Lung (tissue), 12 donors: ENCODE measurements around the gene FBF1. TPM values are rescaled to one million over a fixed set of nuclear protein-coding genes. Genes with fewer than 3 reads are reported as not detected.

Experiments
- ATAC-seq: fragments of 200-7000 bp; cut with Tn5 transposase; one replicate; pipeline ENCODE4 v1.9.1; 2020; ENCODE audit warnings: moderate number of reproducible peaks; ENCODE audit not compliant: insufficient read depth, low FRiP score
- DNase-seq, 3 donors: peaks; one replicate each; pipeline ENCODE4 v3.0.0-alpha.2; 2013 to 2017
- H3K27ac ChIP-seq, 2 donors: one replicate each; pipeline ENCODE4 v1.5.1; 2013; ENCODE audit warnings: mild to moderate bottlenecking in 2 of 2, moderate library complexity in 2 of 2, control low read depth in 1 of 2, inconsistent platforms in 1 of 2, low read depth in 1 of 2, low read length in 1 of 2
- H3K27me3 ChIP-seq, 3 donors: one replicate each; pipeline ENCODE4 v1.5.1; 2013; ENCODE audit warnings: low read length in 2 of 3; ENCODE audit not compliant: control insufficient read depth in 3 of 3, insufficient read depth in 3 of 3
- H3K36me3 ChIP-seq, 4 donors: one replicate each; pipeline ENCODE4 v1.5.1; 2013; ENCODE audit warnings: low read length in 4 of 4, mild to moderate bottlenecking in 1 of 4, moderate library complexity in 1 of 4; ENCODE audit not compliant: control insufficient read depth in 4 of 4, insufficient read depth in 4 of 4
- H3K4me1 ChIP-seq, 5 donors: one replicate each; pipeline ENCODE4 v1.5.1; 2013; ENCODE audit warnings: low read length in 5 of 5, mild to moderate bottlenecking in 2 of 5, moderate library complexity in 1 of 5; ENCODE audit not compliant: control insufficient read depth in 5 of 5, insufficient read depth in 5 of 5
- H3K4me3 ChIP-seq: one replicate; pipeline ENCODE4 v1.5.1; 2013; ENCODE audit warnings: mild to moderate bottlenecking, control low read depth, moderate library complexity
- H3K9ac ChIP-seq, 2 donors: one replicate each; pipeline ENCODE4 v1.5.1; 2013; ENCODE audit warnings: low read length in 2 of 2, control low read depth in 1 of 2; ENCODE audit not compliant: insufficient read depth in 1 of 2
- H3K9me3 ChIP-seq, 4 donors: one replicate each; pipeline ENCODE4 v1.5.1; 2013; ENCODE audit warnings: low read length in 3 of 4, mild to moderate bottlenecking in 1 of 4, moderate library complexity in 1 of 4; ENCODE audit not compliant: control insufficient read depth in 4 of 4, insufficient read depth in 3 of 4
- WGBS, 2 donors: extraction: QIAGEN DNeasy Blood & Tissue Kit; methylation state at CpG; one replicate each; pipeline ENCODE4 v1.1.7; 2013; 5-methylcytosine and 5-hydroxymethylcytosine counted together
- polyA plus RNA-seq, 2 donors: library from polyadenylated mRNA; stranded (reverse); fragments of 200-250 nt; gene quantifications; one replicate each; pipeline ENCODE4 v1.2.1, GENCODE V29; 2013
- total RNA-seq, 2 donors: library from RNA; depleted of rRNA in 1 of 2; stranded (reverse); fragments of >200 nt in 1 of 2; gene quantifications; one replicate each; pipeline ENCODE4 v1.2.1, GENCODE V29; 2014 to 2021
- TF ChIP-seq, protein P1 (sequence below): IDR thresholded peaks from 2 replicates; pipeline ENCODE4 v1.5.1; 2012; ENCODE audit warnings: mild to moderate bottlenecking; ENCODE audit errors: control extremely low read depth, extremely low read depth
- donor health status: control.
- donor health status: control.
- donor health status: Bipolar disorder and iron deficiency.
- donor health status: healthy.
- donor health status: DM: yes; HTN: yes; CAD: no.

The FBF1 gene
- total and polyA plus RNA-seq, 4 donors, result 4.6 to 18.7 (median 13.1) TPM

- no peaks in the 10 kb centered on the region for H3K9me3 ChIP-seq
- TF ChIP-seq, protein P1, sequence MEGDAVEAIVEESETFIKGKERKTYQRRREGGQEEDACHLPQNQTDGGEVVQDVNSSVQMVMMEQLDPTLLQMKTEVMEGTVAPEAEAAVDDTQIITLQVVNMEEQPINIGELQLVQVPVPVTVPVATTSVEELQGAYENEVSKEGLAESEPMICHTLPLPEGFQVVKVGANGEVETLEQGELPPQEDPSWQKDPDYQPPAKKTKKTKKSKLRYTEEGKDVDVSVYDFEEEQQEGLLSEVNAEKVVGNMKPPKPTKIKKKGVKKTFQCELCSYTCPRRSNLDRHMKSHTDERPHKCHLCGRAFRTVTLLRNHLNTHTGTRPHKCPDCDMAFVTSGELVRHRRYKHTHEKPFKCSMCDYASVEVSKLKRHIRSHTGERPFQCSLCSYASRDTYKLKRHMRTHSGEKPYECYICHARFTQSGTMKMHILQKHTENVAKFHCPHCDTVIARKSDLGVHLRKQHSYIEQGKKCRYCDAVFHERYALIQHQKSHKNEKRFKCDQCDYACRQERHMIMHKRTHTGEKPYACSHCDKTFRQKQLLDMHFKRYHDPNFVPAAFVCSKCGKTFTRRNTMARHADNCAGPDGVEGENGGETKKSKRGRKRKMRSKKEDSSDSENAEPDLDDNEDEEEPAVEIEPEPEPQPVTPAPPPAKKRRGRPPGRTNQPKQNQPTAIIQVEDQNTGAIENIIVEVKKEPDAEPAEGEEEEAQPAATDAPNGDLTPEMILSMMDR, result no peak
- DNase-seq, result peak; percentile 90 to 92 (median 92)
- peak within 1 kb of the TSS; percentile 93 to 94 for H3K27ac ChIP-seq
- no peaks in the 10 kb centered on the region for H3K27me3 ChIP-seq
- H3K9ac ChIP-seq, result peak within 1 kb of the TSS in 1 of 2 donors; percentile 40
- ATAC-seq, result peak; percentile 64
- H3K36me3 ChIP-seq, result peaks cover 0 to 11% (median 7%) of the 10 kb centered on the region in 4 donors
- H3K4me3 ChIP-seq, result peak within 1 kb of the TSS; percentile 58
- 0 to 1% methylated on average over 77 to 87 of the region's 87 CpGs for WGBS, 2 donors
- peaks cover 0 to 25% (median 13%) of the 10 kb centered on the region in 5 donors for H3K4me1 ChIP-seq
Observed at GRCh38 chr17:75878174-75878998, 62.5 kb downstream of the FBF1 start, which contains the start of gene TRIM47. Gene TRIM47 (minus strand): TSS chr17:75878581. CDS start chr17:75878548, 33 bp downstream.

DNA sequence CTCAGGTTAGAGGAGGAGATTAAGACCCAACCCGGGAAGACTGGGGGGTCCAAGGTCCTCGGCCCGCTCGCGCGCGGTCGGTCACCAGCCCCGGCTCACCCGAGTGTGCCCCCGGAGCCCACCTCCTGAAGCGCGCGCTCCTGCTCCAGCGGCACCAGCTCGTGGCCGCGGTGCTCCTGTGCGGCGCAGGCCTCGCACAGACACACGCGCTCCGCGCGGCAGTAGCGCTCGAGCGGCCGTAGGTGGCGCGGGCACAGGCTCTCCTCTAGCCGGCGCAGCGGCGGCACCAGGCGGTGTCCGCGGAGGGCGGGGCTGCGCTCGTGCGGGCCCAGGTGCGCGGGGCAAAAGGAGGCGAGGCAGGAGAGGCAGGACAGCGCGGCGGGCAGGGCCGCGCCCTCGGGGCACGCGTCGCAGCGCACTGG is 63.1 kb downstream of the FBF1 start:
- ATAC-seq, result peak; percentile 48
- 1% methylated on average over 55 to 56 of the region's 56 CpGs for WGBS, 2 donors
- H3K36me3 ChIP-seq, result peaks cover 0 to 11% (median 7%) of the 10 kb centered on the region in 4 donors
- H3K27me3 ChIP-seq, result no peaks in the 10 kb centered on the region
- H3K4me3 ChIP-seq, result peak overlapping the region; percentile 58
- peak overlapping the region; percentile 93 to 94 for H3K27ac ChIP-seq
- TF ChIP-seq, protein P1, result peak; percentile 36
- H3K9me3 ChIP-seq, result no peaks in the 10 kb centered on the region
- peak overlapping the region in 1 of 2 donors; percentile 40 for H3K9ac ChIP-seq
- DNase-seq, result peak; percentile 80 to 82 (median 80)
- peaks cover 0 to 30% (median 16%) of the 10 kb centered on the region in 5 donors for H3K4me1 ChIP-seq

DNA sequence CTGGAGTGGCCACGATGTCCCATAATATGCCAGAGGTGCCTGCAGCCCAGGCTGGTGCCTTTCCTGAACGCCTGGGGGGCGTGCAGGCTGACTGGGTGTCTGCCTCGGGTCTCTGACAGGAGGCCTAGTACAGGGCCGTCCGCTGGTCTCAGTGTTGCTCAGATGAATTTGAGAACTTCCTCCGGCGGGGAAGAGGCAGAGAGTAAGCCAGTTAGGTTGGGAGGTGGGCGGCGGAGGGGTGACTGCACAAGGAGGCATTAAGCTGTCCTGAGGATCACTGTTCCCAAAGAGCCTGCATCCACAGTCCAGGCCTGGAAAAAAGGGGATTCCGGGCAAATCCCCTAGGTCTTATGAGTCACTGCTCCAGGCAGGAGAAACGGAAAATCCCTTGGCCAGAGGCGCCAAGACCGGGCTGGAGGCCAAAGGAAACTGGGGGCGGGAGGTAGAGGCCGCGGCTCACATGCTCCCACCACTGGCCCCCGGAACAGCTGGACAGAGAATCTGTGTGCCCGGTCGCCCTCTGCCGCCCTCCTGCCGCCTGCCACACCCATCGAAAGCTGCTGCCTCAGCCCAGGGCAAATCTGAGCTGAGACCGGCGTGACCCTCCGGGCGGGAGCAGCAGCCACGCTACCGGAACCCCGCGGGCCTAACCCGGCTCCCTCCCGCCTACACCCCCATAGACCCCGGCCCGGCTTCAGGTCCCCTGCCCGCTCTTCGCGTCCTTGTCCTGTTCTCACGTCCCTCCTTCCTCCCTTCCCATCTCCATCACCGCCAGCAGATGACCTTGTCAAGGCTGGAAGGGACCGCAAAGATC is 63.7 kb downstream of the FBF1 start:
- TF ChIP-seq, protein P1, result peak; percentile 25
- H3K9me3 ChIP-seq, result no peaks in the 10 kb centered on the region
- peak overlapping the region; percentile 58 for H3K4me3 ChIP-seq
- H3K27ac ChIP-seq, result peak overlapping the region; percentile 93 to 94
- peaks cover 0 to 11% (median 7%) of the 10 kb centered on the region in 4 donors for H3K36me3 ChIP-seq
- peak overlapping the region in 1 of 2 donors; percentile 79 for H3K9ac ChIP-seq
- H3K4me1 ChIP-seq, result peaks cover 3 to 36% (median 21%) of the 10 kb centered on the region in 5 donors
- WGBS, 2 donors, result 6 to 13% methylated on average over 36 to 41 of the region's 41 CpGs
- no peaks in the 10 kb centered on the region for H3K27me3 ChIP-seq
- peak; percentile 92 to 95 (median 93) for DNase-seq
- ATAC-seq, result peak; percentile 45
